Neural cell (in vitro differentiated cells): ENCODE data around the gene SLC52A1. TPM values are rescaled to one million over a fixed set of nuclear protein-coding genes. Genes with fewer than 3 reads are reported as not detected.

Source experiments
- H2AFZ ChIP-seq: fragments of 200-600, 300-800 bp; sonication (generic), shearing (Covaris generic); 2 replicates; pipeline ENCODE4 v1.6.0; 2014; ENCODE audit warnings: low read depth, mild to moderate bottlenecking, antibody characterized with exemption, low read length, moderate library complexity
- H3F3A ChIP-seq: fragments of 200-600 bp; shearing (Covaris generic); 2 replicates; pipeline ENCODE4 v1.6.1; 2016; ENCODE audit warnings: mild to moderate bottlenecking, moderate library complexity, mixed read lengths, antibody characterized with exemption, low read length; ENCODE audit not compliant: insufficient read depth, poor library complexity, severe bottlenecking
- H3K27ac ChIP-seq: fragments of 200-600, 300-800 bp; sonication (generic), shearing (Covaris generic); 2 replicates; pipeline ENCODE4 v1.5.1; 2014; ENCODE audit warnings: mild to moderate bottlenecking, low read length, moderate library complexity
- H3K27me3 ChIP-seq: fragments of 300-800, 200-600 bp; sonication (generic), shearing (Covaris generic); 2 replicates; pipeline ENCODE4 v1.6.0; 2014; ENCODE audit warnings: mild to moderate bottlenecking, low read depth, low read length, moderate library complexity; ENCODE audit not compliant: insufficient read depth
- H3K36me3 ChIP-seq: fragments of 300-800, 200-600 bp; sonication (generic), shearing (Covaris generic); 2 replicates; pipeline ENCODE4 v1.5.1; 2014; ENCODE audit warnings: mild to moderate bottlenecking, antibody characterized with exemption, low read length, moderate library complexity; ENCODE audit not compliant: insufficient read depth
- H3K4me2 ChIP-seq: fragments of 300-800, 200-600 bp; sonication (generic), shearing (Covaris generic); 2 replicates; pipeline ENCODE4 v1.6.0; 2014; ENCODE audit warnings: mild to moderate bottlenecking, low read length
- H3K4me3 ChIP-seq: fragments of 300-800, 200-600 bp; sonication (generic), shearing (Covaris generic); 2 replicates; pipeline ENCODE4 v1.5.1; 2014; ENCODE audit warnings: mild to moderate bottlenecking, low read length, moderate library complexity
- H3K79me2 ChIP-seq: fragments of 200-600 bp; shearing (Covaris generic); replicated peaks from 2 replicates; pipeline ENCODE4 v1.6.0; 2014; ENCODE audit warnings: mild to moderate bottlenecking, low read length, moderate library complexity; ENCODE audit not compliant: insufficient read depth
- H3K9ac ChIP-seq: fragments of 300-800, 200-600 bp; sonication (generic), shearing (Covaris generic); 2 replicates; pipeline ENCODE4 v1.6.1; 2016; ENCODE audit warnings: mild to moderate bottlenecking, low read length, mixed read lengths
- H3K9me2 ChIP-seq: fragments of 200-600 bp; shearing (Covaris generic); 2 replicates; pipeline ENCODE4 v1.6.1; 2016; ENCODE audit warnings: mild to moderate bottlenecking, low read length, mixed read lengths; ENCODE audit not compliant: insufficient read depth
- H3K9me3 ChIP-seq: fragments of 200-600, 300-800 bp; sonication (generic), shearing (Covaris generic); 2 replicates; pipeline ENCODE4 v1.6.1; 2016; ENCODE audit warnings: mild to moderate bottlenecking, mixed run types, low read length, moderate library complexity, mixed read lengths
- H4K20me1 ChIP-seq: fragments of 200-600 bp; shearing (Covaris generic); 2 replicates; pipeline ENCODE4 v1.6.1; 2016; ENCODE audit warnings: mild to moderate bottlenecking, mixed run types; ENCODE audit not compliant: insufficient read depth
- CTCF ChIP-seq: fragments of 450-650 bp; IDR thresholded peaks from 2 replicates; pipeline ENCODE4 v1.5.1; 2014; ENCODE audit warnings: antibody characterized with exemption, mild to moderate bottlenecking, moderate library complexity; ENCODE audit not compliant: poor library complexity, severe bottlenecking
- EP300 ChIP-seq: fragments of 450-650 bp; conservative IDR thresholded peaks from 2 replicates; pipeline ENCODE4 v1.6.1; 2014; ENCODE audit warnings: antibody characterized with exemption, mild to moderate bottlenecking, moderate library complexity; ENCODE audit not compliant: poor library complexity, severe bottlenecking
- EZH2 ChIP-seq: fragments of 200-600, 300-800 bp; shearing (Covaris generic), sonication (generic); IDR thresholded peaks from 2 replicates; pipeline ENCODE4 v1.6.1; 2014; ENCODE audit warnings: antibody characterized with exemption, low read length, borderline replicate concordance, mild to moderate bottlenecking; ENCODE audit not compliant: insufficient read depth, poor library complexity, severe bottlenecking
- MXI1 ChIP-seq: fragments of 450-650 bp; conservative IDR thresholded peaks from 2 replicates; pipeline ENCODE4 v1.6.1; 2014; ENCODE audit warnings: antibody characterized with exemption, mild to moderate bottlenecking; ENCODE audit not compliant: poor library complexity, severe bottlenecking
- POLR2AphosphoS5 ChIP-seq: IDR thresholded peaks from 2 replicates; pipeline ENCODE4 v1.6.1; 2012
- RAD21 ChIP-seq: fragments of 450-650 bp; conservative IDR thresholded peaks from 2 replicates; pipeline ENCODE4 v1.6.1; 2014; ENCODE audit warnings: antibody characterized with exemption, mild to moderate bottlenecking, moderate library complexity
- REST ChIP-seq: IDR thresholded peaks from 2 replicates; pipeline ENCODE4 v1.6.1; 2012; ENCODE audit warnings: borderline replicate concordance
- SMC3 ChIP-seq: fragments of 450-650 bp; conservative IDR thresholded peaks from 2 replicates; pipeline ENCODE4 v1.6.1; 2014; ENCODE audit warnings: antibody characterized with exemption, mild to moderate bottlenecking, moderate library complexity; ENCODE audit not compliant: poor library complexity
- TAF1 ChIP-seq: IDR thresholded peaks from 2 replicates; pipeline ENCODE4 v1.6.1; 2012; ENCODE audit warnings: low read depth
- polyA plus RNA-seq: library from polyadenylated mRNA; depleted of rRNA; stranded (reverse); fragments of >200 nt; gene quantifications from 2 replicates; pipeline ENCODE4 v1.2.3, GENCODE V29; 2014

The SLC52A1 gene
- polyA plus RNA-seq, 1 donor from 2014 or later = not detected

- Histone ChIP-seq H3K4me2 (peak overlapping the region; percentile 71), H3K27ac (peak overlapping the region; percentile 24), H3K9me2 (no peaks in the 10 kb centered on the region), H3F3A (no peaks in the 10 kb centered on the region), H3K9me3 (no peaks in the 10 kb centered on the region), H2AFZ (peak overlapping the region; percentile 90), H4K20me1 (no peaks in the 10 kb centered on the region), H3K36me3 (no peaks in the 10 kb centered on the region), H3K79me2 (no peaks in the 10 kb centered on the region), H3K9ac (peak overlapping the region; percentile 78), H3K27me3 (peaks cover 2% of the 10 kb centered on the region), H3K4me3 (peak overlapping the region; percentile 94)
- TF ChIP-seq MXI1 (no peak), SMC3 (no peak), RAD21 (no peak), CTCF (no peak), TAF1 (no peak), EZH2 (no peak), REST (no peak), EP300 (no peak), POLR2AphosphoS5 (no peak)
Observed at GRCh38 chr17:4986403-4986802, 48.8 kb downstream of the SLC52A1 start.

Other genes with a start within 250 kb of the SLC52A1 start
- gene VMO1, start 249.1 kb downstream of the SLC52A1 start, polyA plus RNA-seq = 1.6 TPM in 1 of 2 replicates, not detected in the other
- gene GLTPD2, start 246.5 kb downstream of the SLC52A1 start, polyA plus RNA-seq = 2.6 TPM in 1 of 2 replicates, not detected in the other
- 175 and 194 TPM in 2 replicates for gene PSMB6, start 239.3 kb downstream of the SLC52A1 start, polyA plus RNA-seq
- 2.0 and 3.9 TPM in 2 replicates for gene PLD2, start 228.3 kb downstream of the SLC52A1 start, polyA plus RNA-seq
- 38.1 and 51.4 TPM in 2 replicates for gene MINK1, start 202.1 kb downstream of the SLC52A1 start, polyA plus RNA-seq
- 0.45 and 2.1 TPM in 2 replicates for gene C17orf107, start 135.9 kb downstream of the SLC52A1 start, polyA plus RNA-seq
- 0.25 TPM in 1 of 2 replicates, not detected in the other for gene CHRNE, start 132.3 kb downstream of the SLC52A1 start, polyA plus RNA-seq
- gene GP1BA, start 103.1 kb downstream of the SLC52A1 start, polyA plus RNA-seq = not detected in 2 replicates
- gene SLC25A11, start 95.4 kb downstream of the SLC52A1 start, polyA plus RNA-seq = 140 and 172 TPM in 2 replicates
- gene RNF167, start 95.2 kb downstream of the SLC52A1 start, polyA plus RNA-seq = 52.5 and 64.1 TPM in 2 replicates
- 145 and 230 TPM in 2 replicates for gene PFN1, start 86.9 kb downstream of the SLC52A1 start, polyA plus RNA-seq
- 0.54 and 2.3 TPM in 2 replicates for gene ENO3, start 84.3 kb downstream of the SLC52A1 start, polyA plus RNA-seq
- 66.4 and 67.7 TPM in 2 replicates for gene SPAG7, start 67.6 kb downstream of the SLC52A1 start, polyA plus RNA-seq
- 3.7 and 7.3 TPM in 2 replicates for gene CAMTA2, start 47.8 kb downstream of the SLC52A1 start, polyA plus RNA-seq
- gene INCA1, start 37.9 kb downstream of the SLC52A1 start, polyA plus RNA-seq = 0.38 TPM in 1 of 2 replicates, not detected in the other
- gene KIF1C, start 37.5 kb downstream of the SLC52A1 start, polyA plus RNA-seq = 7.7 and 8.3 TPM in 2 replicates
- 0.05 and 0.20 TPM in 2 replicates for gene ZFP3, start 43.0 kb upstream of the SLC52A1 start, polyA plus RNA-seq
- 31.8 and 32.5 TPM in 2 replicates for gene ZNF232, start 76.5 kb upstream of the SLC52A1 start, polyA plus RNA-seq
- gene USP6, start 80.6 kb upstream of the SLC52A1 start, polyA plus RNA-seq = not detected in 2 replicates
- 28.2 and 31.0 TPM in 2 replicates for gene ZNF594, start 156.4 kb upstream of the SLC52A1 start, polyA plus RNA-seq
- gene SCIMP, start 199.4 kb upstream of the SLC52A1 start, polyA plus RNA-seq = not detected in 2 replicates
- 61.1 and 67.0 TPM in 2 replicates for gene RABEP1, start 246.9 kb upstream of the SLC52A1 start, polyA plus RNA-seq